SH-SY5Y (cell line): ENCODE results near the gene TTC38.

Experiments
- GATA2 ChIP-seq: IDR thresholded peaks from 2 replicates; pipeline ENCODE4 v1.6.1; 2011; ENCODE audit warnings: mild to moderate bottlenecking, low read depth, low read length
- GATA3 ChIP-seq: IDR thresholded peaks from 2 replicates; pipeline ENCODE4 v1.6.1; 2011; ENCODE audit warnings: low read depth, mild to moderate bottlenecking, low read length, moderate library complexity

- TF ChIP-seq GATA3, result no peak
- TF ChIP-seq GATA2, result no peak
Measured at GRCh38 chr22:46297151-46297812, 29.5 kb downstream of the TTC38 start.
